HG03025 (cell line): ENCODE measurements around the gene TADA2A.

Experiments
- ATAC-seq: cut with Tn5 transposase; IDR thresholded peaks from one replicate; pipeline ENCODE4 v1.9.1; 2021; ENCODE audit warnings: mild to moderate bottlenecking, moderate library complexity; ENCODE audit not compliant: unreplicated experiment, low FRiP score

TADA2A gene

DNA sequence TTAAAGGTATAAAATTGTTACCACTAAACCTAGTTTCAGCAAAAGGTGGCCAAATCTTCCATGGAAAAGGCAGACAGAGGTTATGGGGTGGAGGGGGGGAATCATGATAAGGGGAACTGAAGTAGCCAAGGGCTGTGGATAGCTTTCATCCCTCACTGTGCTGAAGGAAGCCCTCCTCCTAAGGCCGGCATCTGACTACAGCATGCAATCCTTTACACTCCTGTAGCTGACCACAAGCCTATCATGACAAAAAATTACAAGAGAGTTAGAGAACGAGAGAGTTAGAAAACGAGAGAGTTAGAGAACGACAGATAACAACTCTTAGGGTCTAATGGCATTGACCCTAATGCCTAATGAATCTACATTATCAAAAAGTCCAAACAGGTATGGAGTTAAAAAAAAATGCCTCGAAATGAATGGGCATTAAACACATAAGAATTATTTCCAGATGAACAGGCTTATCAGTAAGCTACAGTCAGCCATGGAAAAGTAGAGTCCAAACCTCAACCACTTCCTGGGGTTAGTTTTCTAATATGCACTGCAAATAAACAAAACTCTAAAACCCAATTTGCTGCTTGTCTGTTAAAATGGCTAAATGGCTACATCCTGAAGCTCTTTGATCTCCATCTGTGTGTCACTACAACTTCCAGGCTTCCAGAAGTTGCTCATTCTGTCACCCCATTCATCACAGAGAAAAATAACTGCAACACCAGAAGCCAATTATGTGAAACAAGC lies 112.7 kb downstream of the TADA2A start:
- ATAC-seq = no peak

DNA sequence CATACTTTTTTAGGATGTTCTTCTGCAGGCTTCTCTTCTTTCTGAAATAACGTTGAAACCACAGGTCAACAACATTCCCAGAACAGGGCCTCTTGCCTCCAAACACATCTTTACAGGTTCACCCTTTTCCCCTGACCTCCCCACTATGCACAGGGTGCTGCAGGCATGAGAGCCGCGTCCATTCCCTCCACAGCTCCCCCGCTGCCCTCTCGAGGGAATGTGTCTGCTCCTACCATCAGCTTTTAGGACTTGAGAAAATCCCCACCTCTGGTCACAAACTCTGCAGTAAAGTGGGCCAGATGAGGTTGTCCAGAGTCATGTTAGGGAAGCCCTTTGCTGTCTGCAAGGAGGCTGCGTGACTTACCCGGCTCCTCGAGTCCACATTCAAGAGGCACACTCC lies 113.5 kb downstream of the TADA2A start:
- no peak for ATAC-seq

DNA sequence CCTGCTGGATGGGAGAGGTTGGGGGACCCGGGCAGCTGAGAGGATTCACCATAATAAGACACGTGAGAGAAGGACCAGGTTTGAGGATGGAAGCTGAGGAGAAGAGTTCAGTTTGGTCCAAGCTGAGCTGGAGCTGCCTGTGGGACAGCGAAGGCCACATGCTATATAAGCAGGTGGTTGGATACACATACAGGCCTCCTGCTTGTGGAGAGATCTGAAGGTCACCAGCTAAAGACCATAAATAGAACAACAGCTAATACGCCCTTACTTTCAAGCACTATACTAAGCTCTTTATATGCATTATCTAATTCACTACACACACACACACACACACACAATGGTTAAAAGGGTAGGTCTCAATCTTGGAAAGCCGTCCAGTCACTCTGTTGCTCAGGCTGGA lies 115.1 kb downstream of the TADA2A start:
- ATAC-seq = no peak

DNA sequence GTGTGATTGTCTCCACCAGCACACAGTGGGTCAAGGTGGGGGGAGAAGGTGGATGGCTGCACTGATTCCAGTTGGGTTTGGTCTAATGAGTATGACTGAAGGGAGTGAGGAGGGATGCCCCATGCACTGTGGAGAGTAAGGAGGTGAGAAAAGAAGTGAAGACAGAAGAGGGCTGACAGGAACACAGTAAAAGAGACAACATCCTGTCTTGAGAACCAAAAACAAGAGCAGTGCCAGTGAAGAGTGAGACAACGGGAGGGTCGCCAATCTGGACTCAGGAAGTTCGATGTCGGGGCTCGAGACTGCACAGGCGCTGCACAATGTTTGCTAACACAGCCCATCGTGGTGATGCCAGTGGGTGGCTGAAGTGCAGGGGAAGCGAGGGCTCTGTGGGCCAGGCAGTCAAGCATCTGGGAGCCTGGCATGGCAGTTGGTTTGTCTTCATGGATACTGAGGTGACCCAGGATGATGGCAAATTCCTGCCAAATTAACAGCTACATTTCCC lies 117.1 kb downstream of the TADA2A start:
- ATAC-seq = no peak

DNA sequence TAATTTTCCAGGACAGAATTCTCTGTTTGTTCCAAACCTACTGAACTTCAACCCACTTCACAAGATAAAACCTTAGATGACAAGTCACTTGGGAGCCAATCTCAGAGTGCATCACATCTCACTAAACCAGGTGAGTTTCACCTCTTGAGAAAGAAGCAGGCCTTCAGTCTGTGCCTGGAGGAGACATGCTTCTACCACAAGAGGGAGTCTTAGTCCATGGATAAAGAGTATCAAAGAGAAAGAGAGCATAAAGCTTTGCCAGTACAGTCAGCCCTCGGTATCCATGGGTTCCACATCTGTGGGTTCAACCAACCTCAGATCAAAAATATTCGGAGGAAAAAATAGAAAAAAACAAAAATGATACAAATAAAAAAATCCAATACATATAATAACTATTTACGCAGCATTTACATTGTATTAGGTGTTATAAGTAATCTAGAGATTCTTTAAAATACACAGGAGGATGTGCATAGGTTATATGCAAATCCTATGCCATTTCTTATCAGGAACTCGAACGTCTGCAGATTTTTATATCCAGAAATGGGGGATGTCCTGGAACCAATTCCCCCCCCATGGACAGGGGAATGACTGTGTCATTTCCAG lies 120.7 kb downstream of the TADA2A start:
- ATAC-seq = no peak
